Peyer's patch (tissue), 4 donors: ENCODE measurements around the gene LGALS7.
A peak's percentile ranks its signal among the peaks of the same experiment; 100 is the strongest.

ENCODE experiments used
- POLR2A ChIP-seq, 2 donors: fragments of 450-650 bp; IDR thresholded peaks; one replicate each; pipeline ENCODE4 v1.5.1; 2017; ENCODE audit warnings: antibody characterized with exemption in 2 of 2, mild to moderate bottlenecking in 2 of 2, moderate library complexity in 2 of 2
- TF ChIP-seq, protein P1 (sequence below), 6 experiments: fragments of 450-650 bp in 4 of 6; fragments of 200-600 bp in 2 of 6; sonication (generic) in 1 of 6; IDR thresholded peaks; one replicate each; pipeline ENCODE4 v1.5.1; 2017 to 2019; ENCODE audit warnings: antibody characterized with exemption in 6 of 6, mild to moderate bottlenecking in 3 of 6, moderate library complexity in 1 of 6

DNA sequence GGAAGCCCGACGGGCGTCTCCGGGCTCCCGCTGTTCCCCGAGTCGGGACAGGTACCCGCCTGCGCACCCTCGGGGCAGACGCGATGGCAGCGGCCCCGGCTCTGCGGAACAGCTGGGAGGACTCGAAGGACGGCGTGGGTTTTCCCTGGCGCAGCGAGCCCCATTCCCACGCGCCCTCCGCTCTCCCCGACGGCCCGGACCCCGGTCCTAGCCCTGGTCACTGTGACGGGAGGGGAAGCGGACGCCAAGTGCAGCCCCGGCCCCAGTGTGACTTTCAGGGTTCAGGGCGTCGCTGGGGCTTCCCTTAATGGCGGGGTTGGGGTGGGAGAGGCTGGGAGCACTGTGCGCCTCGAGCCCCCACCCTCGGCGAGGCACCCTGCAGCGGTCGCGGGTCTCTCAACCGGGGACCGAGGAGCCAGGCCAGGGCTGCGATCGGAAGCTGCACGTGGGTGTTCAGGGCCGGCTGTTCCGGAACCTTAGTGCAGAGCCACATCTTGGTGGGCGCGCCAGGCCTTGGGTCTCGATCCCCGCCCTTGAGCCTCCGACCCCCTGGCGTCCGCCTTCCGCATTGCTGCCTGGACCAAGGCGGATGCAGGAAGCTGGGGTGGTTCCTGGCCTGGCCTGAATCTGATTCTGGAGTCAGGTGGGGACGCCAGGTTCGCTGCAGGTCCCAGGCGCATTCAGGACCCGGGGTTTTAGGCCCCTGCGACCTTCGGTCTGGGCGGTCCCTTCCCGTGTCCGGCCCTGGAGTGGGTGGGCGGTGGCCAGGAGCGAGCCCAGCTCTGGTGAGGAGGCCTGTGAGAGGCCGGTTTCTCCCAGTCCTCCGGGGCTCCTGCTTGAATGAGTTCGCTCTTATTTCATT is 19.2 kb upstream of the LGALS7 start:
- peak in 1 of 2 donors; percentile 6 for TF ChIP-seq POLR2A (IDR thresholded peaks at IDR 0.05)
- TF ChIP-seq, protein P1, sequence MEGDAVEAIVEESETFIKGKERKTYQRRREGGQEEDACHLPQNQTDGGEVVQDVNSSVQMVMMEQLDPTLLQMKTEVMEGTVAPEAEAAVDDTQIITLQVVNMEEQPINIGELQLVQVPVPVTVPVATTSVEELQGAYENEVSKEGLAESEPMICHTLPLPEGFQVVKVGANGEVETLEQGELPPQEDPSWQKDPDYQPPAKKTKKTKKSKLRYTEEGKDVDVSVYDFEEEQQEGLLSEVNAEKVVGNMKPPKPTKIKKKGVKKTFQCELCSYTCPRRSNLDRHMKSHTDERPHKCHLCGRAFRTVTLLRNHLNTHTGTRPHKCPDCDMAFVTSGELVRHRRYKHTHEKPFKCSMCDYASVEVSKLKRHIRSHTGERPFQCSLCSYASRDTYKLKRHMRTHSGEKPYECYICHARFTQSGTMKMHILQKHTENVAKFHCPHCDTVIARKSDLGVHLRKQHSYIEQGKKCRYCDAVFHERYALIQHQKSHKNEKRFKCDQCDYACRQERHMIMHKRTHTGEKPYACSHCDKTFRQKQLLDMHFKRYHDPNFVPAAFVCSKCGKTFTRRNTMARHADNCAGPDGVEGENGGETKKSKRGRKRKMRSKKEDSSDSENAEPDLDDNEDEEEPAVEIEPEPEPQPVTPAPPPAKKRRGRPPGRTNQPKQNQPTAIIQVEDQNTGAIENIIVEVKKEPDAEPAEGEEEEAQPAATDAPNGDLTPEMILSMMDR (IDR thresholded peaks at IDR 0.05), result peak; percentile 25 to 66 (median 41)
